GM19467 (cell line): ENCODE measurements around the gene PCDHB11.
"Not testable (repeated sequence)": the region's sequence is repeated elsewhere in the genome, so short reads cannot be mapped to it uniquely, and the experiment has no call there.

ENCODE experiments used
- ATAC-seq: cut with Tn5 transposase; IDR thresholded peaks from one replicate; pipeline ENCODE4 v1.9.1; 2021; ENCODE audit warnings: mild to moderate bottlenecking, moderate library complexity; ENCODE audit not compliant: unreplicated experiment

The PCDHB11 gene

GRCh38 chr5:141199359-141200235 is at the start of gene PCDHB11:
Gene PCDHB11 (plus strand): TSS chr5:141199627. CDS start chr5:141199775, 148 bp downstream.
- ATAC-seq, result no peak

GRCh38 chr5:141149812-141150211 is 49.6 kb upstream of the PCDHB11 start, which contains the start of gene PCDHB6:
Gene PCDHB6 (plus strand): TSS chr5:141150057. CDS start chr5:141150258, 201 bp downstream.
- no peak for ATAC-seq

- no peak for ATAC-seq
Measured at GRCh38 chr5:141150224-141150992, 49.0 kb upstream of the PCDHB11 start.

- ATAC-seq, result no peak
Measured at GRCh38 chr5:141150993-141151325, 48.5 kb upstream of the PCDHB11 start.

DNA sequence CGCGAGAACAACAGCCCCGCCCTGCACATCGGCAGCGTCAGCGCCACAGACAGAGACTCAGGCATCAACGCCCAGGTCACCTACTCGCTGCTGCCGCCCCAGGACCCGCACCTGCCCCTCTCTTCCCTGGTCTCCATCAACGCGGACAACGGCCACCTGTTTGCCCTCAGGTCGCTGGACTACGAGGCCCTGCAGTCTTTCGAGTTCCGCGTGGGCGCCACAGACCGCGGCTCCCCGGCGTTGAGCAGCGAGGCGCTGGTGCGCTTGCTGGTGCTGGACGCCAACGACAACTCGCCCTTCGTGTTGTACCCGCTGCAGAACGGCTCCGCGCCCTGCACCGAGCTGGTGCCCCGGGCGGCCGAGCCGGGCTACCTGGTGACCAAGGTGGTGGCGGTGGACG is 47.8 kb upstream of the PCDHB11 start:
- not testable (repeated sequence) for ATAC-seq

GRCh38 chr5:141152096-141152495 is 47.3 kb upstream of the PCDHB11 start:
- ATAC-seq, result not testable (repeated sequence)

- no peak for ATAC-seq
Measured at GRCh38 chr5:141155540-141156374, 43.7 kb upstream of the PCDHB11 start.

DNA sequence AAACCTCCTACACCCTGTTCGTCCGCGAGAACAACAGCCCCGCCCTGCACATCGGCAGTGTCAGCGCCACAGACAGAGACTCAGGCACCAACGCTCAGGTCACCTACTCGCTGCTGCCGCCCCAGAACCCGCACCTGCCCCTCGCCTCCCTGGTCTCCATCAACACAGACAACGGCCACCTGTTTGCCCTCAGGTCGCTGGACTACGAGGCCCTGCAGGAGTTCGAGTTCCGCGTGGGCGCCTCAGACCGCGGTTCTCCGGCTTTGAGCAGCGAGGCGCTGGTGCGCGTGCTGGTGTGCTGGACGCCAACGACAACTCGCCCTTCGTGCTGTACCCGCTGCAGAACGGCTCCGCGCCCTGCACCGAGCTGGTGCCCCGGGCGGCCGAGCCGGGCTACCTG is 42.1 kb upstream of the PCDHB11 start:
- ATAC-seq, result not testable (repeated sequence)

- ATAC-seq, result not testable (repeated sequence)
Measured at GRCh38 chr5:141157901-141158300, 41.5 kb upstream of the PCDHB11 start.

DNA sequence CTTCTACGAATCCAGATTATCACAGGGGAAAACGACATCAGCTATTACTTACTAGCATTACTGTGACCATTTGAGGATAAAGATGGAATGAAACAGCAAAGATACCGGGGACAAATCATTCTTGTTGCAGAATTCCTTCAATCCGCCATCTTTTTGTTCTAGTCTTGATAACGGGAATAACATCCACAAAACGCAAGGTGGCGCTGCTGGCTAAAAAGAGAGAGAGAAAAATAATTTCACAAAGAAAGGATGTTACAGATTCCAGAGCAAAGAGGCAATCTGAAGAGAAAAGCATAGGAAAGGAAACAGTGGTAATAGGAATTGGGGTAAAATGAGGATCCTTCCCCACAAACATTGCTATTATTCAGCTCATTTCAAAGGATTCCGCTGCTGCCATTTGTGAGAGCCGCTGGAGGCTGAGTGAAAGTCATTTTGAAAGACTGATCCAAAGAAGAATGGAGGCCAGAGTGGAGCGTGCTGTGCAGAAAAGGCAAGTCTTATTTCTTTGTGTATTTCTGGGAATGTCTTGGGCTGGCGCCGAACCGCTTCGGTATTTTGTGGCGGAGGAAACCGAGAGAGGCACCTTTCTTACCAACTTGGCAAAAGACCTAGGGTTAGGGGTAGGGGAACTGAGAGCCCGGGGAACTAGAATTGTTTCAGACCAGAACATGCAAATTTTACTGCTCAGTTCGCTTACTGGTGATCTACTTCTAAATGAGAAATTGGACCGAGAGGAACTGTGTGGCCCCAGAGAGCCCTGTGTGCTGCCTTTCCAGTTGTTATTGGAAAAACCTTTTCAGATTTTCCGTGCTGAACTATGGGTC is 26.8 kb upstream of the PCDHB11 start, which contains the start of gene PCDHB7:
PCDHB7 (plus strand) TSS at position 264 of the 824 bp plus-strand sequence; CDS start at position 456, 192 bp downstream.
- no peak for ATAC-seq

DNA sequence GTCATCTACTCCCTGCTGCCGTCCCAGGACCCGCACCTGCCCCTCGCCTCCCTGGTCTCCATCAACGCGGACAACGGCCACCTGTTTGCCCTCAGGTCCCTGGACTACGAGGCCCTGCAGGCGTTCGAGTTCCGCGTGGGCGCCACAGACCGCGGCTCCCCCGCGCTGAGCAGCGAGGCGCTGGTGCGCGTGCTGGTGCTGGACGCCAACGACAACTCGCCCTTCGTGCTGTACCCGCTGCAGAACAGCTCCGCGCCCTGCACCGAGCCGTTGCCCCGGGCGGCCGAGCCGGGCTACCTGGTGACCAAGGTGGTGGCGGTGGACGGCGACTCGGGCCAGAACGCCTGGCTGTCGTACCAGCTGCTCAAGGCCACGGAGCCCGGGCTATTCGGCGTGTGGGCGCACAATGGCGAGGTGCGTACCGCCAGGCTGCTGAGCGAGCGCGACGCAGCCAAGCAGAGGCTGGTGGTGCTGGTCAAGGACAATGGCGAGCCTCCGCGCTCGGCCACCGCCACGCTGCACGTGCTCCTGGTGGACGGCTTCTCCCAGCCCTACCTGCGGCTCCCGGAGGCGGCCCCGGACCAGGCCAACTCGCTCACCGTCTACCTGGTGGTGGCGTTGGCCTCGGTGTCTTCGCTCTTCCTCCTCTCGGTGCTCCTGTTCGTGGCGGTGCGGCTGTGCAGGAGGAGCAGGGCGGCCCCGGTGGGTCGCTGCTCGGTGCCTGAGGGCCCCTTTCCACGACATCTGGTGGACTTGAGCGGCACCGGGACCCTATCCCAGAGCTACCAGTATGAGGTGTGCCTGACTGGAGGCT is 24.9 kb upstream of the PCDHB11 start:
- ATAC-seq, result not testable (repeated sequence)

DNA sequence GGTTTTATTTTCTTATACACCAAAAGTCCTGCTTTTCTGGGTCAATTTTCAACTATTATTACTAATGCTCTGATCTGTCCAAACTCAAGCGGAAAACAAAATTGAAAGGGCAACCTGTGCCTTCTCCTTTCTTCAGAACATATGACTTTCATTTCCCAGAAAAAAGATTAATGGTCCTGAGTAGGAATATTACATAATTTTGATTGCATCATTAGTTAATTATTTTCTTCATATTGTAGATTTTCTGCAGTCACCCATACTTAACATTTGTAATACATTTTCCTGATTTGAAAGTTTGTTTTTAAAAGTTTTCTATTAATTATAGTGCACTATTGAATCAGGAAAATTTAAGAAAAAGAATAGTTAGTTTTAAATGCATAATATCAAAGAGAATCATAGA is 23.5 kb upstream of the PCDHB11 start:
- ATAC-seq, result no peak

- not testable (repeated sequence) for ATAC-seq
Measured at GRCh38 chr5:141177577-141178191, 21.7 kb upstream of the PCDHB11 start, which contains the start of gene PCDHB8. Gene PCDHB8 (plus strand): TSS chr5:141177790. CDS start chr5:141178035, 245 bp downstream.

GRCh38 chr5:141179371-141179770 is 20.1 kb upstream of the PCDHB11 start:
- ATAC-seq, result not testable (repeated sequence)

GRCh38 chr5:141179876-141180275 is 19.6 kb upstream of the PCDHB11 start:
- ATAC-seq, result not testable (repeated sequence)

DNA sequence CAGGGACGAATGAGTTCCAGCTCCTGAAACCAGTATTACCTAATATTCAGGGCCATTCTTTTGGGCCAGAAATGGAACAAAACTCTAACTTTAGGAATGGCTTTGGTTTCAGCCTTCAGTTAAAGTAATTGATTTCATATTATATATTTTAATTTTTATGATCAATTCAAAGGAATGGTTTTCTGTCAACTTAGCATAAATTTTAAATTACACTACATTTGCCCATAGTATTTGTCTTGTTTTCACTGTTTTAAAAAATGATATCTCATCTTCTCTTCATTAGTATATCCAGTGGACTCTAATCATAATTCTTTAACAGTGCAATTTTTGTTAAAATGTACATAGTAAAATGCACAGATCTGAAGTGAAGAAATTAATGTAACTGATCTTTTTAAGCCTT is 19.1 kb upstream of the PCDHB11 start:
- ATAC-seq, result no peak

DNA sequence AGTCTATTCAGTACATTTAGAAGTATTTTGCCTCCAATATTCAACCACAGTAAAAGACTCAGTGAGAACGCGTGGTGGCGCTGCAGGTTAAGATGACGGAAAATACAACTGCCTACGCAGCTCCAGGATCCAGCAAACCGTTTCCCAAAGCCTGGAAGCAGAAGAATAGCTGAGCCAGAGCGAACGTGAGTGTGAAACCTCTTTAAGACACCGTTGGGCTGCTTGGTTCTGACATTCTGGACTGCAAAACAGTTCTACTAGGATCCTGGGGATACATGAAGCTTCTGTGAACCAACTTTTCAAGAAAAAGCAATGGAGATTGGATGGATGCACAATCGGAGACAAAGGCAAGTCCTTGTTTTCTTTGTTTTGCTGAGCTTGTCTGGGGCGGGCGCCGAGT is 17.2 kb upstream of the PCDHB11 start, which contains the start of gene PCDHB16:
PCDHB16 (plus strand) TSS at position 140 of the 400 bp plus-strand sequence; CDS start at position 313, 173 bp downstream.
- no peak for ATAC-seq

DNA sequence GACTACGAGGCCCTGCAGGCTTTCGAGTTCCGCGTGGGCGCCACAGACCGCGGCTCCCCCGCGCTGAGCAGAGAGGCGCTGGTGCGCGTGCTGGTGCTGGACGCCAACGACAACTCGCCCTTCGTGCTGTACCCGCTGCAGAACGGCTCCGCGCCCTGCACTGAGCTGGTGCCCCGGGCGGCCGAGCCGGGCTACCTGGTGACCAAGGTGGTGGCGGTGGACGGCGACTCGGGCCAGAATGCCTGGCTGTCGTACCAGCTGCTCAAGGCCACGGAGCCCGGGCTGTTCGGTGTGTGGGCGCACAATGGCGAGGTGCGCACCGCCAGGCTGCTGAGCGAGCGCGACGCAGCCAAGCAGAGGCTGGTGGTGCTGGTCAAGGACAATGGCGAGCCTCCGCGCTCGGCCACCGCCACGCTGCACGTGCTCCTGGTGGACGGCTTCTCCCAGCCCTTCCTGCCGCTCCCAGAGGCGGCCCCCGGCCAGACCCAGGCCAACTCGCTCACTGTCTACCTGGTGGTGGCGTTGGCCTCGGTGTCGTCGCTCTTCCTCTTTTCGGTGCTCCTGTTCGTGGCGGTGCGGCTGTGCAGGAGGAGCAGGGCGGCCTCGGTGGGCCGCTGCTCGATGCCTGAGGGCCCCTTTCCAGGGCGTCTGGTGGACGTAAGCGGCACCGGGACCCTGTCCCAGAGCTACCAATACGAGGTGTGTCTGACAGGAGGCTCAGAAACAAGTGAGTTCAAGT is 15.1 kb upstream of the PCDHB11 start:
- not testable (repeated sequence) for ATAC-seq
